22Rv1 (cell line): ENCODE data around the gene SPATA12.

Experiments used
- H3K27ac ChIP-seq: fragments of 450-650 bp; 2 replicates; pipeline ENCODE4 v1.5.1; 2017
- ZFX ChIP-seq: fragments of 450-650 bp; IDR thresholded peaks from 2 replicates; pipeline ENCODE4 v1.6.1; 2017; ENCODE audit warnings: antibody characterized with exemption, borderline replicate concordance
- TF ChIP-seq, protein P1 (sequence below): fragments of 450-650 bp; IDR thresholded peaks from 2 replicates; pipeline ENCODE4 v1.5.1; 2017; ENCODE audit warnings: mild to moderate bottlenecking

The SPATA12 gene

DNA sequence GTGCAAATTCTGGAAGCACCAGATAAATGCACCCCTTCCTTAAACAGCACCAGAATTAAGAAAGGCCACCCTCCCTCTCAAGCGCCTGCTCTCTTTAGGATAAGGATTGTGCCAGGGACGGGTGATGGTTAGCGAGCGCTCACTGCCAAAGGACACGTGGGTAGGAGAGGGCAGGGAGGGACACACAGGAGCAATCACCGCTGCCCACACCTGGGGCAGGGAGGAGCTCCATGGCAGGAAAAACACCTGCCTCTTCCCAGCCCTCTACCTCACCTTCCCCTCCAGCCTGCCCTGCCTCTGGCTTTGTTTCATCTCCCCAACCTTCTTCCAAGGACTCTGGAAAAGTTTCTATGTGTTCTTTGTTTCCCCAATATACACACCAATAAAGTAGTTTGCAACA lies 7.3 kb upstream of the SPATA12 start:
- H3K27ac ChIP-seq, result no peak overlapping the region
- TF ChIP-seq ZFX, result no peak
- TF ChIP-seq, protein P1, sequence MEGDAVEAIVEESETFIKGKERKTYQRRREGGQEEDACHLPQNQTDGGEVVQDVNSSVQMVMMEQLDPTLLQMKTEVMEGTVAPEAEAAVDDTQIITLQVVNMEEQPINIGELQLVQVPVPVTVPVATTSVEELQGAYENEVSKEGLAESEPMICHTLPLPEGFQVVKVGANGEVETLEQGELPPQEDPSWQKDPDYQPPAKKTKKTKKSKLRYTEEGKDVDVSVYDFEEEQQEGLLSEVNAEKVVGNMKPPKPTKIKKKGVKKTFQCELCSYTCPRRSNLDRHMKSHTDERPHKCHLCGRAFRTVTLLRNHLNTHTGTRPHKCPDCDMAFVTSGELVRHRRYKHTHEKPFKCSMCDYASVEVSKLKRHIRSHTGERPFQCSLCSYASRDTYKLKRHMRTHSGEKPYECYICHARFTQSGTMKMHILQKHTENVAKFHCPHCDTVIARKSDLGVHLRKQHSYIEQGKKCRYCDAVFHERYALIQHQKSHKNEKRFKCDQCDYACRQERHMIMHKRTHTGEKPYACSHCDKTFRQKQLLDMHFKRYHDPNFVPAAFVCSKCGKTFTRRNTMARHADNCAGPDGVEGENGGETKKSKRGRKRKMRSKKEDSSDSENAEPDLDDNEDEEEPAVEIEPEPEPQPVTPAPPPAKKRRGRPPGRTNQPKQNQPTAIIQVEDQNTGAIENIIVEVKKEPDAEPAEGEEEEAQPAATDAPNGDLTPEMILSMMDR, result no peak

DNA sequence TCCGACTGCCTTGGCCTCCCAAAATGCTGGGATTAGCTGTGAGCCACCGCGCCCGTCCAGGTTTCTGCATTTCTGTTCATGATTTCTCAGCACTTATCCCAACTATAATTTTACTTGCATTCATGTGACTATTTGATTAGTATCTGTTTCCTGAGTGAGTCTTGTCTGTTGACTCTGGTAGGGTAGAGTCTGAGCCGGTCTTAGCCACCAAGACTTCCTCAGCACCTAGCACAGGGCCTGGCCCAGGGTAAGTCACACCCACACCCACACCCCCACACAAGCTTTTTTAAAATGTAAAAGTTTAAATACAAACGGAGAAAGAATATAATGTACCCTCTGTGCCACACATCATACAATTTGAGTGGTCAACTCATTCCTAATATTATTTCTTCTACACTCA lies 3.1 kb upstream of the SPATA12 start:
- TF ChIP-seq, protein P1, result no peak
- no peak for TF ChIP-seq ZFX
- H3K27ac ChIP-seq, result no peak overlapping the region

DNA sequence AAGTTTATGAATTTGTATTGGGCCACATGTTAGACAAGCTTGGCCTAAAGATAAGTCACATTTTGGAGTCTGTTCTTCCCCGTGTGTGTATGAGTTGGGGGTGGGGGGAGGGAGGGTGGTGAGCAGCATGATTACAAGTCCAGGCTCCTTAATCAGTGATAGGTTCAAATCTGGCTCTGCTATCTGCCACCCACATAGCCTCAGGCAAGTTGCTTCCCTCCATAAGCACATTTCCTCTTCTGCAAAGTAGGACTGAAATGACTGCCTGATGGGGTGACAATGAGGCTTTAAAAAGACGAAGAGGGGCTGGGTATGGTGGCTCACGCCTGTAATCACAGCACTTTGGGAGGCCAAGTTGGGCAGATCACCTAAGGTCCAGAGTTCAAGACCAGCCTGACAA lies 1.1 kb upstream of the SPATA12 start:
- H3K27ac ChIP-seq, result no peak overlapping the region
- TF ChIP-seq, protein P1, result no peak
- TF ChIP-seq ZFX, result no peak

DNA sequence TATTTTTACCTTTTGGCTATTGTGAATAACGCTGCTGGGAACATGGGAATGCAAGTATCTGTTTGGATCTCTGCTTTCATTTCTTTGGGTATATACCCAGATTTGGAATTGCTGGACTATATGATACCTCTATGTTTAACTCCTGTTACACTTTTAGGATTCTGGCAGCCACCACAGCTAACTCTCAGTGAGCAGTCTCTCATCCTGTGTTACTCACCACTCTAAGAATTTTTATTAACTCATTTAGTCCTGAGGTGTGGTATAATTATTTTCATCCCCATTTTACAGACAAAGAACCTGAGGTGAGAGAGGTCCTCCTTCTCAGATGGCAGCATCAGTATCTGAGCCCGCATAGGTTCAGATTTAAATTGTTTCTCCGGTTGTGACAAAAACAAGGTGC lies 1.1 kb downstream of the SPATA12 start:
- no peak overlapping the region for H3K27ac ChIP-seq
- TF ChIP-seq, protein P1, result no peak
- TF ChIP-seq ZFX, result no peak

DNA sequence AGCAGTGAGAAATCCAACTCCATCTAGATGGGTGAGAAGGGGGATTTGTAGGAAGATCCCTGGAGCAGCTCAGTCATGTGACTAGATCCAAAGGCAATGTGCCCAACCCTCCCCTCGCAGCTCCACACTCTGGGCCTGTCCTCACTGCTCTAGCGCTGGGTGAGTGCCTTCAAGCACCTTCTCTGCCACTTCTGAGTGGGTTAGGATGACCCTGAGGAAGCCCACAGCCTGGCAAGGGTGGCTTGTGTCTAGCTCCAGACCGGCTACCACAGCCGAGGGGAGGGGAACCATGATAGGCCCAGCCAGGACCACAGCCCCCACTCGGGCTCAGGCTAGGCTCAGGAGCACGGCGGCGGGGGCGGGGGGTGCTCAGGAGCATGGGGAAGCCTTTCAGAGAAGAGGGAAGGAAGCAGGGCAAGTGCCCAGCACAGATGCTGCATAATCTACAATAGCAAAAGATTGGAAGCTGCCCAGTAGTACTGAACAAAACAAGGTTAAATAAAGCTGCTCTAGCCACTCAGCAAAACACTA lies 1.7 kb downstream of the SPATA12 start:
- H3K27ac ChIP-seq, result no peak overlapping the region
- TF ChIP-seq, protein P1, result no peak
- no peak for TF ChIP-seq ZFX

DNA sequence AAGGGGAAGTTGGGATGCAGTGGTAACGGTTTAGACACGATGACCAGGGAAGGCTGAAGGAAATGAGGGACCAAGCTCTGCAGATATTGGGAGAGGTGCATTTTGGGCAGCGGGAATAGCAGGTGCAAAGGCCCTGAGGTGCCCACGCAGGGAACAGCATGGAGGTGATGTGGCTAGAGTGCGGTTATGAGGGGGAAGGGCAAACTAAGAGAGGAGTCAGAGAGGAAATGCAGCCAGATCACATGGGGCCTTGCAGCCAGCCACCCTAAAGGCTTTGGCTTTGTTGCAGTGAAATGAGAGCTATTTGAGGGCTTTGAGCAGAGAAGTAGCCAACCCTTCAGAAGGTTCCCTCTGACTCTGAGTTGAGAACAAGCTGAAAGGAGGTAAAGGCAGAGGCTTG lies 2.6 kb downstream of the SPATA12 start:
- TF ChIP-seq, protein P1, result no peak
- no peak for TF ChIP-seq ZFX
- H3K27ac ChIP-seq, result no peak overlapping the region

DNA sequence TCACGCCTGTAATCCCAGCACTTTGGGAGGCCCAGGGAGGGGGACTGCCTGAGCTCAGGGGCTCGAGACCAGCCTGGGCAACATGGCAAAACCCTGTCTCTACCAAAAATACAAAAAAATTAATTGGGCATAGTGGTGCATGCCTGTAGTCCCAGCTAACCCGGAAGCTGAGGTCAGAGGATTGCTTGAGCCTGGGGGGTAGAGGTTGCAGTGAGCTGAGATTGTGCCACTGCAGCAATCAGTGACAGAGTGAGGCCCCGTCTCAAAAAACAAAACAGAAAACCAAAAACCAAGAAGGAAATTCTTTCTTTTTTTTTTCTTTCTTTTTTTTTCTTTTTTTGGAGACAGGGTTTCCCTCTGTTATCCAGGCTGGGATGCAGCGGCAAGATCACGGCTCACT lies 3.5 kb downstream of the SPATA12 start:
- H3K27ac ChIP-seq, result no peak overlapping the region
- TF ChIP-seq, protein P1, result no peak
- no peak for TF ChIP-seq ZFX
